D341Med (cell line): ENCODE data around the gene CPLX3.

Experiments used
- DNase-seq: peaks from one replicate; pipeline ENCODE4 v3.0.0; 2012; ENCODE audit warnings: low spot score

The CPLX3 gene

DNA sequence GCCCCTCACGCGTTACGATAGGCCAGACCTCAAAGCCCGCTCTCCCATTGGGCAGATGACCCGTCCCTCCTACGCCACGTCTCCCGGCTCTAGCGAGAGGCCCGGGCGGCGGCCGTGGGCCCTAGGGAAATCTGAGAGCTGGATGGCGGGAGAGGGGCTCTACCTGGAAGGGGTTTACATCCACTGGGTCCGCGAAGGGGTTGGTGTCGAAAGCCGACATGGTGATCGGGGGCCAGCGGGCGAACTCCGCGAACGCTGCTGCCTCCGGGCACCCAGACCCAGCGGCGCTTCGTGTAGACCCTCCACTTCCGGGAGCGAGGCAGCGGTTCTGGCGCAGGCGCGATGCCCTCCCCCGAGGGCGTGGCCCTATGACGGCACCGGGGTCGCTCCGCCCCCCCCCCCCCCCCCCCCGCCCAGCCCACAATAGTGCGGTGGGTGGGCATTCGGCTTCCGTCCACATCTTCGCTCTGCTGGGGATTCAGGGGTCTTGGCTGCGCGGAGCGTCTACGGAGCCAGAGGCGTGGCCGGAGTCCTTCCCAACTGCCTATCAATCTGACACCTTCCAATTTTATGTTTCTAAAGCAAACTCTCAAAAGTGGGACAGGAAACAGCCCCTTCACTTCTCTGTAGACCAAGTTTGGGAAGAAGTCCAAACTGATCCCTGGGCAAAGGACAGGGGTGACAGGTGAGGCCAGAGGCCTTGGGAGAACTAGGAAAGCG, 46.8 kb downstream of the CPLX3 start, which contains the start of gene SCAMP2:
TSS of gene SCAMP2 (minus strand) at position 330 of the 720 bp plus-strand sequence. CDS start at position 220, 110 bp downstream.
- DNase-seq, result peak; percentile 99

DNA sequence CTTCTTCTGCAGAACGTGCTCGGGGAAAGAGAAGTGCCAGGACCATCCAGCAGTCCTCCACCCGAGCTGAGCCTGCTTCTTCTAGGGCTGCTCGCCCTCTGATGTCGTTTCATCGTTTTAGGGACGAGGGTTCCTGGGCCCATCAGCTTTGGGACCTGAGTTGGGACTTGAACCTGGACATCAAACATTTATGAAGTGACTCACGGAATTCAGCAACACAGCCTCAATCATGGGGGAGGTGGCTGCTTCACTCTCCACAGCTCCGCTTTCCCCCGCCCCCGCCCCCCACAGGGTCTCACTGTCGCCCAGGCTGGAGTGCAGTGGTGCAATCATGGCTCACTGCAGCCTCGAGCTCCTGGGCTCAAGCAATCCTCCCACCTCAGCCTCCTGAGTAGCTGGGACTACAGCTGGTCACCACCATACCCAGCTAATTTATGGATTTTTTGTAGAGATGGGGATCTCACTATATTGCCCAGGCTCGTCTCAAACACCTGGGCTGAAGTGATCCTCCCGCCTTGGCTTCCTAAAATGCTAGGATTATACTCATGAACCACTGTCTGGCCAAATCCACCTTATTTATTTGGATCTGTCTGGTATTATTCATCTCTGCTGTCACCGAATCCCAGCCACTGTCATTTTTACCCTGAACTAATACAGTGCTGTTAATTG, 47.5 kb downstream of the CPLX3 start:
- DNase-seq, result peak; percentile 60

DNA sequence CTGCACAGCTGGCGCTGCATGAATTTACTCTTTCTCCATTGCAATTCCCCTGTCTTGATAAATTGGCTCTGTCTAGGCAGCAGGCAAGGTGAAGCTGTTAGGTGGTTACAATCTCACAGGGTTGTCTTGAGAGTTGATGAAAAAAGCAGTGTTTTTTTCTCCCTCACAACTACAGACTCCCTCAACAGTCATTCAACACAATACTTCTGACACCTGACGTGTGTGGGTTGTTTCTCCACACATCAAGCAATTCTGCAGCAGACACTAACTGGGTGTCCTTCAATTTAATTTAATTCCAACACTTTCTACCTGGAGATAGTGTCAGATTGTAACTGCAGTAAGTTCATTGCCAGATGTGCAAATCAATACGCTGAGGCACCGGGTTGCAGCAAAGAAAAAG, 51.8 kb downstream of the CPLX3 start:
- no peak for DNase-seq
